GM23338 (cell line): ENCODE measurements around the gene WDR76.
"Not testable (repeated sequence)": the region's sequence is repeated elsewhere in the genome, so short reads cannot be mapped to it uniquely, and the experiment has no call there.

ENCODE experiments used
- CREB1 ChIP-seq: fragments of 250-450 bp; sonication (Bioruptor Pico); IDR thresholded peaks from 2 replicates; pipeline ENCODE4 v1.5.0; 2020; ENCODE audit warnings: low read depth, mild to moderate bottlenecking, moderate library complexity
- EZH2 ChIP-seq: fragments of 200-600 bp; sonication (generic); IDR thresholded peaks from one replicate; pipeline ENCODE4 v1.8.0; 2017; ENCODE audit warnings: antibody characterized with exemption, mild to moderate bottlenecking, low read depth; ENCODE audit not compliant: unreplicated experiment
- EZH2phosphoT487 ChIP-seq: fragments of 200-600 bp; sonication (generic); IDR thresholded peaks from one replicate; pipeline ENCODE4 v1.8.1; 2018; ENCODE audit warnings: antibody characterized with exemption; ENCODE audit not compliant: unreplicated experiment
- JUNB ChIP-seq: IDR thresholded peaks from one replicate; pipeline ENCODE4 v1.6.1; 2016; ENCODE audit warnings: antibody characterized with exemption; ENCODE audit not compliant: unreplicated experiment
- POLR2AphosphoS5 ChIP-seq: IDR thresholded peaks from 2 replicates; pipeline ENCODE4 v1.6.1; 2016; ENCODE audit warnings: antibody characterized with exemption, low read depth
- ZNF331 ChIP-seq: fragments of 250-450 bp; sonication (Bioruptor Pico); IDR thresholded peaks from 2 replicates; pipeline ENCODE4 v1.5.0; 2020; ENCODE audit warnings: low read depth, mild to moderate bottlenecking, moderate library complexity
- TF ChIP-seq, protein P1 (sequence below), 2 experiments: fragments of 200-600 bp in 1 of 2; sonication (generic) in 1 of 2; conservative IDR thresholded peaks; 2 replicates each; pipeline versions ENCODE4 v1.5.1 to v1.6.1; 2016 to 2017; ENCODE audit warnings: antibody characterized with exemption in 2 of 2, low read depth in 2 of 2, mild to moderate bottlenecking in 2 of 2, moderate library complexity in 1 of 2
- TF ChIP-seq, protein P2 (sequence below): IDR thresholded peaks from one replicate; pipeline ENCODE4 v1.6.1; 2018; ENCODE audit warnings: antibody characterized with exemption; ENCODE audit not compliant: unreplicated experiment

DNA sequence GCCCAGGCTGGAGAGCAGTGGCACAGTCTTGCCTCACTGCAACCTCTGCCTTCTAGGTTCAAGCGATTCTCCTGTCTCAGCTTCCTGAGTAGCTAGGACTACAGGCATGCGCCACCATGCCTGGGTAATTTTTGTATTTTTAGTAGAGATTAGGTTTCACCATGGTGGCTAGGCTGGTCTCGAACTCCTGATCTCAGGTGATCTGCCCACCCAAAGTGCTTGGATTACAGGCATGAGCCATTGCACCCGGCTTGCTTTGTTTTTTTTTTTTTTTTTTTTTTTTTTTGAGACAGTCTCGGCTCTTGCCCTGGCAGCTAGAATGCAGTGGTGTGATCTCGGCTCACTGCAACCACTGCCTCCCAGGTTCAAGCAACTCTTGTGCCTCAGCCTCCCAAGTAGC, 5.7 kb downstream of the WDR76 start:
- TF ChIP-seq, protein P1, sequence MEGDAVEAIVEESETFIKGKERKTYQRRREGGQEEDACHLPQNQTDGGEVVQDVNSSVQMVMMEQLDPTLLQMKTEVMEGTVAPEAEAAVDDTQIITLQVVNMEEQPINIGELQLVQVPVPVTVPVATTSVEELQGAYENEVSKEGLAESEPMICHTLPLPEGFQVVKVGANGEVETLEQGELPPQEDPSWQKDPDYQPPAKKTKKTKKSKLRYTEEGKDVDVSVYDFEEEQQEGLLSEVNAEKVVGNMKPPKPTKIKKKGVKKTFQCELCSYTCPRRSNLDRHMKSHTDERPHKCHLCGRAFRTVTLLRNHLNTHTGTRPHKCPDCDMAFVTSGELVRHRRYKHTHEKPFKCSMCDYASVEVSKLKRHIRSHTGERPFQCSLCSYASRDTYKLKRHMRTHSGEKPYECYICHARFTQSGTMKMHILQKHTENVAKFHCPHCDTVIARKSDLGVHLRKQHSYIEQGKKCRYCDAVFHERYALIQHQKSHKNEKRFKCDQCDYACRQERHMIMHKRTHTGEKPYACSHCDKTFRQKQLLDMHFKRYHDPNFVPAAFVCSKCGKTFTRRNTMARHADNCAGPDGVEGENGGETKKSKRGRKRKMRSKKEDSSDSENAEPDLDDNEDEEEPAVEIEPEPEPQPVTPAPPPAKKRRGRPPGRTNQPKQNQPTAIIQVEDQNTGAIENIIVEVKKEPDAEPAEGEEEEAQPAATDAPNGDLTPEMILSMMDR (conservative IDR thresholded peaks at IDR 0.05; ENCODE audit: low read depth in 2 of 2), result not testable (repeated sequence)
- TF ChIP-seq, protein P2, sequence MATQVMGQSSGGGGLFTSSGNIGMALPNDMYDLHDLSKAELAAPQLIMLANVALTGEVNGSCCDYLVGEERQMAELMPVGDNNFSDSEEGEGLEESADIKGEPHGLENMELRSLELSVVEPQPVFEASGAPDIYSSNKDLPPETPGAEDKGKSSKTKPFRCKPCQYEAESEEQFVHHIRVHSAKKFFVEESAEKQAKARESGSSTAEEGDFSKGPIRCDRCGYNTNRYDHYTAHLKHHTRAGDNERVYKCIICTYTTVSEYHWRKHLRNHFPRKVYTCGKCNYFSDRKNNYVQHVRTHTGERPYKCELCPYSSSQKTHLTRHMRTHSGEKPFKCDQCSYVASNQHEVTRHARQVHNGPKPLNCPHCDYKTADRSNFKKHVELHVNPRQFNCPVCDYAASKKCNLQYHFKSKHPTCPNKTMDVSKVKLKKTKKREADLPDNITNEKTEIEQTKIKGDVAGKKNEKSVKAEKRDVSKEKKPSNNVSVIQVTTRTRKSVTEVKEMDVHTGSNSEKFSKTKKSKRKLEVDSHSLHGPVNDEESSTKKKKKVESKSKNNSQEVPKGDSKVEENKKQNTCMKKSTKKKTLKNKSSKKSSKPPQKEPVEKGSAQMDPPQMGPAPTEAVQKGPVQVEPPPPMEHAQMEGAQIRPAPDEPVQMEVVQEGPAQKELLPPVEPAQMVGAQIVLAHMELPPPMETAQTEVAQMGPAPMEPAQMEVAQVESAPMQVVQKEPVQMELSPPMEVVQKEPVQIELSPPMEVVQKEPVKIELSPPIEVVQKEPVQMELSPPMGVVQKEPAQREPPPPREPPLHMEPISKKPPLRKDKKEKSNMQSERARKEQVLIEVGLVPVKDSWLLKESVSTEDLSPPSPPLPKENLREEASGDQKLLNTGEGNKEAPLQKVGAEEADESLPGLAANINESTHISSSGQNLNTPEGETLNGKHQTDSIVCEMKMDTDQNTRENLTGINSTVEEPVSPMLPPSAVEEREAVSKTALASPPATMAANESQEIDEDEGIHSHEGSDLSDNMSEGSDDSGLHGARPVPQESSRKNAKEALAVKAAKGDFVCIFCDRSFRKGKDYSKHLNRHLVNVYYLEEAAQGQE, result not testable (repeated sequence)
- TF ChIP-seq JUNB; EZH2; POLR2AphosphoS5; CREB1 (CRISPR knock-in tag); EZH2phosphoT487; ZNF331: not testable (repeated sequence)
